Stimulated activated CD4-positive, alpha-beta T cell treated with anti-CD3 and anti-CD28 coated beads, Interleukin-1b, Interleukin-23, amount 100 ng/mL, for 4 hours (primary cell): ENCODE results near the gene BRICD5.

Source experiments
- DNase-seq, 2 donors: peaks; one replicate each; pipeline ENCODE4 v3.0.0-alpha.2; 2020; ENCODE audit warnings: low read depth in 2 of 2

The BRICD5 gene

GRCh38 chr16:2199095-2199494 lies 11.6 kb downstream of the BRICD5 start:
- no peak for DNase-seq

- no peak for DNase-seq
These were observed 12.4 kb downstream of the BRICD5 start for GRCh38 chr16:2198283-2198682.

GRCh38 chr16:2197765-2198164 lies 12.9 kb downstream of the BRICD5 start:
- DNase-seq = no peak

- no peak for DNase-seq
These were observed 13.6 kb downstream of the BRICD5 start for GRCh38 chr16:2196981-2197511.

- no peak for DNase-seq
These were observed 14.3 kb downstream of the BRICD5 start, which contains the start of gene CASKIN1 for GRCh38 chr16:2196162-2196980. Gene CASKIN1 (minus strand): TSS chr16:2196605. CDS start chr16:2196432, 173 bp downstream.

- no peak for DNase-seq
These were observed 15.1 kb downstream of the BRICD5 start for GRCh38 chr16:2195322-2196161.

GRCh38 chr16:2194852-2195321 lies 15.8 kb downstream of the BRICD5 start:
- DNase-seq = peak in 1 of 2 donors; percentile 41

GRCh38 chr16:2194166-2194834 lies 16.4 kb downstream of the BRICD5 start:
- DNase-seq = no peak

- no peak for DNase-seq
These were observed 19.3 kb downstream of the BRICD5 start for GRCh38 chr16:2191446-2191706.

GRCh38 chr16:2190659-2191445 lies 19.8 kb downstream of the BRICD5 start:
- no peak for DNase-seq

- DNase-seq = no peak
These were observed 20.5 kb downstream of the BRICD5 start for GRCh38 chr16:2190002-2190658.

GRCh38 chr16:2189252-2189893 lies 21.3 kb downstream of the BRICD5 start:
- no peak for DNase-seq

- DNase-seq = no peak
These were observed 22.3 kb downstream of the BRICD5 start for GRCh38 chr16:2188395-2188794.

- DNase-seq = no peak
These were observed 23.5 kb downstream of the BRICD5 start for GRCh38 chr16:2187212-2187611.

- no peak for DNase-seq
These were observed 24.2 kb downstream of the BRICD5 start for GRCh38 chr16:2186505-2186904.

- no peak for DNase-seq
These were observed 24.6 kb downstream of the BRICD5 start for GRCh38 chr16:2186064-2186463.

- no peak for DNase-seq
These were observed 25.7 kb downstream of the BRICD5 start for GRCh38 chr16:2184962-2185361.

GRCh38 chr16:2184346-2184745 lies 26.3 kb downstream of the BRICD5 start:
- no peak for DNase-seq

GRCh38 chr16:2183671-2184070 lies 27.0 kb downstream of the BRICD5 start:
- no peak for DNase-seq

- DNase-seq = no peak
These were observed 28.7 kb downstream of the BRICD5 start for GRCh38 chr16:2181952-2182351.
